A673 (cell line): Measurements from ENCODE around the gene LUZP2.

Experiments used
- EZH2 ChIP-seq: fragments of 200-600 bp; sonication (generic); IDR thresholded peaks from 2 replicates; pipeline ENCODE4 v1.6.1; 2017; ENCODE audit warnings: borderline replicate concordance, low read depth, mild to moderate bottlenecking, mixed read lengths, antibody characterized with exemption, low read length; ENCODE audit not compliant: poor library complexity, severe bottlenecking
- TF ChIP-seq, protein P1 (sequence below): fragments of 300-800, 200-600 bp; sonication (generic); conservative IDR thresholded peaks from 2 replicates; pipeline ENCODE4 v1.5.1; 2017; ENCODE audit warnings: low read depth, mild to moderate bottlenecking, antibody characterized with exemption, low read length, moderate library complexity, mixed read lengths

DNA sequence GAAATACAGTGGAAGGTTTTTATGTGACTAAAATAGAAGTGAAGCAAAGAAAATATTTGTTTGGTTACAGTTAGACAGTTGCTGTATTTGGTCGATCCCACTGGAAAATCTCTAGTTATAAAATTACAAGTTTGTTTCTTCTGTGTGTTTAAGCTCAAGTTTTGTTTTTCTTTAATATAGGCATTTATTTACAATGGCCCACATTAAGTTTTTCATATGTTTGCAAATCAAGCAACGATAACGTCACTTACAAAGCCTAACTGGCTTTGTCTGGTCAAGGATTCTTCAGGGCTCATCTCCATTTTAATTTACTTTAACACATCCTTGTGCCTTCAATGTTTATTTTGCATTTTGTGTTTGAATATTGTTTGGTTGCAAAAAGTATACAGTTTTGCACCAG, 270.6 kb downstream of the LUZP2 start:
- no peak for TF ChIP-seq EZH2
- TF ChIP-seq, protein P1, sequence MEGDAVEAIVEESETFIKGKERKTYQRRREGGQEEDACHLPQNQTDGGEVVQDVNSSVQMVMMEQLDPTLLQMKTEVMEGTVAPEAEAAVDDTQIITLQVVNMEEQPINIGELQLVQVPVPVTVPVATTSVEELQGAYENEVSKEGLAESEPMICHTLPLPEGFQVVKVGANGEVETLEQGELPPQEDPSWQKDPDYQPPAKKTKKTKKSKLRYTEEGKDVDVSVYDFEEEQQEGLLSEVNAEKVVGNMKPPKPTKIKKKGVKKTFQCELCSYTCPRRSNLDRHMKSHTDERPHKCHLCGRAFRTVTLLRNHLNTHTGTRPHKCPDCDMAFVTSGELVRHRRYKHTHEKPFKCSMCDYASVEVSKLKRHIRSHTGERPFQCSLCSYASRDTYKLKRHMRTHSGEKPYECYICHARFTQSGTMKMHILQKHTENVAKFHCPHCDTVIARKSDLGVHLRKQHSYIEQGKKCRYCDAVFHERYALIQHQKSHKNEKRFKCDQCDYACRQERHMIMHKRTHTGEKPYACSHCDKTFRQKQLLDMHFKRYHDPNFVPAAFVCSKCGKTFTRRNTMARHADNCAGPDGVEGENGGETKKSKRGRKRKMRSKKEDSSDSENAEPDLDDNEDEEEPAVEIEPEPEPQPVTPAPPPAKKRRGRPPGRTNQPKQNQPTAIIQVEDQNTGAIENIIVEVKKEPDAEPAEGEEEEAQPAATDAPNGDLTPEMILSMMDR, result no peak
